Loucy (cell line): ENCODE data around the gene EDIL3.

Experiments
- H2AFZ ChIP-seq: fragments of 200-600 bp; sonication (generic); 2 replicates; pipeline ENCODE4 v1.6.0; 2016; ENCODE audit warnings: antibody characterized with exemption, mild to moderate bottlenecking, low read length, moderate library complexity
- H3F3A ChIP-seq: fragments of 200-600 bp; 2 replicates; pipeline ENCODE4 v1.6.0; 2016; ENCODE audit warnings: antibody characterized with exemption, low read depth, mild to moderate bottlenecking
- H3K27me3 ChIP-seq: fragments of 200-600 bp; sonication (generic); 2 replicates; pipeline ENCODE4 v1.6.1; 2014; ENCODE audit warnings: low read length, mild to moderate bottlenecking; ENCODE audit not compliant: insufficient read depth, poor library complexity, severe bottlenecking
- H3K36me3 ChIP-seq: fragments of 200-600 bp; sonication (generic); 2 replicates; pipeline ENCODE4 v1.6.1; 2016; ENCODE audit warnings: low read length; ENCODE audit not compliant: insufficient read depth
- H3K4me1 ChIP-seq: fragments of 200-600 bp; sonication (generic); 2 replicates; pipeline ENCODE4 v1.5.1; 2014; ENCODE audit warnings: low read length, mild to moderate bottlenecking; ENCODE audit not compliant: insufficient read depth, poor library complexity, severe bottlenecking
- H3K4me2 ChIP-seq: fragments of 200-600 bp; sonication (generic); 2 replicates; pipeline ENCODE4 v1.6.0; 2014; ENCODE audit warnings: antibody characterized with exemption, low read length, low read depth, mild to moderate bottlenecking; ENCODE audit not compliant: poor library complexity, severe bottlenecking
- H3K4me3 ChIP-seq: fragments of 200-600 bp; sonication (generic); 2 replicates; pipeline ENCODE4 v1.5.1; 2014; ENCODE audit warnings: low read length, mild to moderate bottlenecking, mixed read lengths; ENCODE audit not compliant: poor library complexity, severe bottlenecking
- H3K79me2 ChIP-seq: fragments of 200-600 bp; sonication (generic); 2 replicates; pipeline ENCODE4 v1.6.1; 2014; ENCODE audit warnings: low read length; ENCODE audit not compliant: insufficient read depth
- H3K9ac ChIP-seq: fragments of 200-600 bp; sonication (generic); 2 replicates; pipeline ENCODE4 v1.6.0; 2014; ENCODE audit warnings: mild to moderate bottlenecking, low read depth, low read length, moderate library complexity; ENCODE audit not compliant: poor library complexity, severe bottlenecking
- H3K9me2 ChIP-seq: fragments of 200-600 bp; sonication (generic); replicated peaks from 2 replicates; pipeline ENCODE4 v1.6.1; 2016; ENCODE audit warnings: low read depth, low read length, mixed read lengths
- H3K9me3 ChIP-seq: fragments of 200-600 bp; sonication (generic); 2 replicates; pipeline ENCODE4 v1.6.1; 2014; ENCODE audit warnings: mild to moderate bottlenecking, antibody characterized with exemption, low read length, low read depth; ENCODE audit not compliant: insufficient read depth
- H4K20me1 ChIP-seq: fragments of 200-600 bp; sonication (generic); 2 replicates; pipeline ENCODE4 v1.6.0; 2014; ENCODE audit warnings: antibody characterized with exemption, low read length, mild to moderate bottlenecking; ENCODE audit not compliant: insufficient read depth, poor library complexity, severe bottlenecking
- CTCF ChIP-seq: fragments of 200-600 bp; sonication (generic); conservative IDR thresholded peaks from 2 replicates; pipeline ENCODE4 v1.5.1; 2014; ENCODE audit warnings: mild to moderate bottlenecking, antibody characterized with exemption, low read length
- EZH2phosphoT487 ChIP-seq: fragments of 200-600 bp; IDR thresholded peaks from 2 replicates; pipeline ENCODE4 v1.6.1; 2018; ENCODE audit warnings: antibody characterized with exemption, mild to moderate bottlenecking, moderate library complexity, borderline replicate concordance

The EDIL3 gene

GRCh38 chr5:83914662-83915418 lies 469.8 kb downstream of the EDIL3 start:
- no peaks in the 10 kb centered on the region for H3K9me2 ChIP-seq
- H3K9ac ChIP-seq: no peak overlapping the region
- no peaks in the 10 kb centered on the region for H3K79me2 ChIP-seq
- H3F3A ChIP-seq: no peaks in the 10 kb centered on the region
- no peaks in the 10 kb centered on the region for H3K36me3 ChIP-seq
- no peaks in the 10 kb centered on the region for H4K20me1 ChIP-seq
- no peak overlapping the region for H3K4me3 ChIP-seq
- no peak overlapping the region for H3K4me2 ChIP-seq
- no peaks in the 10 kb centered on the region for H3K4me1 ChIP-seq
- H3K27me3 ChIP-seq: no peaks in the 10 kb centered on the region
- H3K9me3 ChIP-seq: no peaks in the 10 kb centered on the region
- H2AFZ ChIP-seq: no peak overlapping the region
- no peak for TF ChIP-seq CTCF
- no peak for TF ChIP-seq EZH2phosphoT487

- H2AFZ ChIP-seq: no peak overlapping the region
- H3K4me2 ChIP-seq: no peak overlapping the region
- H3K4me3 ChIP-seq: no peak overlapping the region
- TF ChIP-seq CTCF (no peak), EZH2phosphoT487 (no peak)
- no peaks in the 10 kb centered on the region for H3K4me1 ChIP-seq
- H3K36me3 ChIP-seq: no peaks in the 10 kb centered on the region
- no peaks in the 10 kb centered on the region for H3K9me2 ChIP-seq
- H3K27me3 ChIP-seq: no peaks in the 10 kb centered on the region
- no peaks in the 10 kb centered on the region for H3K79me2 ChIP-seq
- H3K9me3 ChIP-seq: no peaks in the 10 kb centered on the region
- H3K9ac ChIP-seq: no peak overlapping the region
- H3F3A ChIP-seq: no peaks in the 10 kb centered on the region
- no peaks in the 10 kb centered on the region for H4K20me1 ChIP-seq
Measured at GRCh38 chr5:83914199-83914598, 470.5 kb downstream of the EDIL3 start.

DNA sequence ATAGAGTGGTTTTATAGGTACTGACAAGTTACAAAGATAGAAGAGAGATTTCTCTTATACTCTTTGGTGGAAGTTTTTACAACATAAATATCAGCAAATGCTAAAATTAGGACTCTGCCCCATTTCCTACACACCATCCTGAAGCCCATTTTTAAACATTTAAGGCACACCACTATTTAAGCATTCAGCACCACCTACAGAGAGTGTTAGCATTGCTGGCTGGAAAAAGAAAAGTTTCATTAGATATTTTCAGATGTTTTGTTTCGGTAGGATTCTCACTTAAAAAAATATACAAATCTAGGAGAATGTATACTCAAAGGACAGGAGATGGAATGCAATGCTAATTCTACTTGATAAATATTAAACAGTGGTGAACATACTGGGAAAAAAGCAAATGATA lies 471.1 kb downstream of the EDIL3 start:
- no peak overlapping the region for H3K4me3 ChIP-seq
- H3K36me3 ChIP-seq: no peaks in the 10 kb centered on the region
- H3K9me3 ChIP-seq: no peaks in the 10 kb centered on the region
- H3K9me2 ChIP-seq: no peaks in the 10 kb centered on the region
- no peaks in the 10 kb centered on the region for H3K4me1 ChIP-seq
- H3K79me2 ChIP-seq: no peaks in the 10 kb centered on the region
- TF ChIP-seq CTCF: no peak
- no peak for TF ChIP-seq EZH2phosphoT487
- H4K20me1 ChIP-seq: no peaks in the 10 kb centered on the region
- no peak overlapping the region for H2AFZ ChIP-seq
- H3K9ac ChIP-seq: no peak overlapping the region
- H3F3A ChIP-seq: no peaks in the 10 kb centered on the region
- H3K4me2 ChIP-seq: no peak overlapping the region
- no peaks in the 10 kb centered on the region for H3K27me3 ChIP-seq
